Mesothelial cell of epicardium (in vitro differentiated cells): ENCODE measurements around the gene C4orf54. TPM values are rescaled to one million over a fixed set of nuclear protein-coding genes. Genes with fewer than 3 reads are reported as not detected.

Experiments used
- DNase-seq, 2 experiments: peaks; one replicate each; pipeline ENCODE4 v3.0.0; 2021; ENCODE audit warnings: low spot score in 2 of 2; ENCODE audit not compliant: unreplicated experiment in 2 of 2
- H3K27ac Mint-ChIP-seq: 2 replicates; pipeline ENCODE4 v1.8.0; 2021; ENCODE audit warnings: mixed read lengths
- H3K27me3 Mint-ChIP-seq: 2 replicates; pipeline ENCODE4 v1.8.0; 2021; ENCODE audit warnings: low read depth, mixed read lengths
- H3K36me3 Mint-ChIP-seq: 2 replicates; pipeline ENCODE4 v1.8.0; 2021; ENCODE audit warnings: mixed read lengths
- H3K4me1 Mint-ChIP-seq: 2 replicates; pipeline ENCODE4 v1.8.0; 2021; ENCODE audit warnings: mixed read lengths
- H3K4me3 Mint-ChIP-seq: 2 replicates; pipeline ENCODE4 v1.8.0; 2021; ENCODE audit warnings: mild to moderate bottlenecking, moderate library complexity, mixed read lengths
- H3K9me3 Mint-ChIP-seq: 2 replicates; pipeline ENCODE4 v1.8.0; 2021; ENCODE audit warnings: mixed read lengths
- total RNA-seq: library from RNA; stranded (reverse); gene quantifications from 3 replicates; pipeline ENCODE4 v1.2.1, GENCODE V29; 2021
- TF ChIP-seq, protein P1 (sequence below): fragments of 200-600 bp; sonication (generic); IDR thresholded peaks from one replicate; pipeline ENCODE4 v1.5.0; 2021; ENCODE audit warnings: antibody characterized with exemption; ENCODE audit not compliant: unreplicated experiment

C4orf54 gene
- total RNA-seq, 1 donor from 2014 or later, result 0.04 TPM

DNA sequence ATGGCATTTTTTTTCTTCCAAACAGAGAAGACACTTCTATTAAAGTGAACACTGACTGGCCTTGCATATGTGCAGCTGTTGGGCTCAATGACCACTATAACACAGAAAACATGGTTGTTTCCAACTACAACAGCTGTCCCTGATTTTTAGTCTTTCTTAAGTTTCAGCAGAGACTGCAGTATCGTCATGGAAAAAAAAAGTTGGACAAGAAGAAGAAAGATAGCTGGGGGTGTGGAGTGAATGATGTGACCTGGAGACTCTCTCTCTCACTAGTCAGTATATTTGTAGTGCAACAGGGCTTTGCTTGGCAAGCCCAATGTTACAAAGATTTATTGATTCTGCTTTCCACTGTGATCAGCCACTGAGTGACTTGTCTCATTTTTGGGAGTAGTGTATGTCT lies 29.5 kb upstream of the C4orf54 start:
- Mint-ChIP-seq H3K4me1 (no peaks in the 10 kb centered on the region), H3K27ac (no peak overlapping the region), H3K27me3 (peaks cover 4% of the 10 kb centered on the region), H3K4me3 (no peak overlapping the region), H3K36me3 (no peaks in the 10 kb centered on the region), H3K9me3 (peaks cover 20% of the 10 kb centered on the region)
- DNase-seq, result no peak
- TF ChIP-seq, protein P1, sequence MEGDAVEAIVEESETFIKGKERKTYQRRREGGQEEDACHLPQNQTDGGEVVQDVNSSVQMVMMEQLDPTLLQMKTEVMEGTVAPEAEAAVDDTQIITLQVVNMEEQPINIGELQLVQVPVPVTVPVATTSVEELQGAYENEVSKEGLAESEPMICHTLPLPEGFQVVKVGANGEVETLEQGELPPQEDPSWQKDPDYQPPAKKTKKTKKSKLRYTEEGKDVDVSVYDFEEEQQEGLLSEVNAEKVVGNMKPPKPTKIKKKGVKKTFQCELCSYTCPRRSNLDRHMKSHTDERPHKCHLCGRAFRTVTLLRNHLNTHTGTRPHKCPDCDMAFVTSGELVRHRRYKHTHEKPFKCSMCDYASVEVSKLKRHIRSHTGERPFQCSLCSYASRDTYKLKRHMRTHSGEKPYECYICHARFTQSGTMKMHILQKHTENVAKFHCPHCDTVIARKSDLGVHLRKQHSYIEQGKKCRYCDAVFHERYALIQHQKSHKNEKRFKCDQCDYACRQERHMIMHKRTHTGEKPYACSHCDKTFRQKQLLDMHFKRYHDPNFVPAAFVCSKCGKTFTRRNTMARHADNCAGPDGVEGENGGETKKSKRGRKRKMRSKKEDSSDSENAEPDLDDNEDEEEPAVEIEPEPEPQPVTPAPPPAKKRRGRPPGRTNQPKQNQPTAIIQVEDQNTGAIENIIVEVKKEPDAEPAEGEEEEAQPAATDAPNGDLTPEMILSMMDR, result no peak

DNA sequence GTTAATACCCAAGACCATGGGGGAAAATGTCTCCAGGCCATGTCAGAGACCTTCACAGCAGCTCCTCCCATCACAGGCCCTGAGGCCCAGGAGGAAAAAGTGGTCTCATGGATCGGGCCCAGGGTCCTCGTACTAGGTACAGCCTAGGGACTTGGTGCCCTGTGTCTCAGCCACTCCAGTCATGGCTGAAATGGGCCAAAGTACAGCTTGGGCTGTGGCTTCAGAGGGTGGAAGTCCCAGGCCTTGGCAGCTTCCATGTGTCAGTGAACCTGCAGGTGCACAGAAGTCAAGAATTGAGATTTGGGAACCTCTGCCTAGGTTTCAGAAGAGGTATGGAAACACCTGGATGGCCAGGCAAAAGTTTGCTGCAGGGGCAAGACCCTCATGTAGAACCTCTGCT lies 27.6 kb upstream of the C4orf54 start:
- Mint-ChIP-seq H3K4me3 (no peak overlapping the region), H3K9me3 (peaks cover 5% of the 10 kb centered on the region), H3K27me3 (peaks cover 7% of the 10 kb centered on the region), H3K36me3 (no peaks in the 10 kb centered on the region), H3K4me1 (no peaks in the 10 kb centered on the region), H3K27ac (no peak overlapping the region)
- TF ChIP-seq, protein P1, result no peak
- no peak for DNase-seq

DNA sequence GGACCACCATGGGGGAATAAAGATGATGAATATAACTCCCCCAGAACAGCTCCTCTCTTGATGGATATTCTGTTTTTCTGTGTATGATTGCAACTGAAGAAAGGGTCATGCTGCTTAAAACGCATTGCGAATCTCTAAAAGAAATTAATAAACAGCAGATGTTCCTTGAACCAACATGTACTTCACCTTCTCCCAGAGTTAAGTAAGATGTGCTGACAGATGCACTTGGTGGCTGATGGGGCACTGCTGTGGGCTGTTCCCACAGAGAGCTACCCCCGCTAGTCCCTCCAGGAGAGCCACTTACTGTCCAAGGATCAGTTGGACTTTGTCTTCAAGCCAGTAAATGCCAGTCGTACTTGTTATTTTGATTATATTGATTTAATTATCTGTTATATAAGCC lies 26.3 kb upstream of the C4orf54 start:
- H3K36me3 Mint-ChIP-seq, result no peaks in the 10 kb centered on the region
- no peak for DNase-seq
- H3K9me3 Mint-ChIP-seq, result no peaks in the 10 kb centered on the region
- TF ChIP-seq, protein P1, result no peak
- H3K4me1 Mint-ChIP-seq, result peaks cover 5% of the 10 kb centered on the region
- H3K27me3 Mint-ChIP-seq, result peaks cover 7% of the 10 kb centered on the region
- H3K4me3 Mint-ChIP-seq, result no peak overlapping the region
- no peak overlapping the region for H3K27ac Mint-ChIP-seq

DNA sequence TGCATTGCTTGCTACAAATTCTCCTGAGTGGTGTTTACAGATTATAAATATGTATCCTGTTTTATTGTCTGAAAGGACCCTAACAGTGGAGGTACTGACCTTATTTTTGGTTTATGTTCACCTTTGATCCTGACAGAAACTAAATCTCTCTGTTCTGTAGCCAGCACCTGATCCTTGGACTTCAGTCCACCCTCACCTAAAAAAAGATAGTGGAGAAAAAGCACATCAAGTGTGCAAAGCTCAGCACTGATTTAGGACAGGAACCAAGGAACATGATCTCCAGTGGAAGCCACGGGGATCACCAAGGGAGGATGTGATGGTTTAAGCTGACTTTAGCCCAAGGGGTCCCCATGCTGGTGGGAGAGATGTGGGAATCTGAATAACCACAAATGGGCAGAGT lies 22.3 kb upstream of the C4orf54 start:
- H3K4me1 Mint-ChIP-seq, result peaks cover 5% of the 10 kb centered on the region
- H3K4me3 Mint-ChIP-seq, result no peak overlapping the region
- DNase-seq, result no peak
- no peaks in the 10 kb centered on the region for H3K9me3 Mint-ChIP-seq
- peaks cover 7% of the 10 kb centered on the region for H3K27me3 Mint-ChIP-seq
- H3K36me3 Mint-ChIP-seq, result no peaks in the 10 kb centered on the region
- no peak overlapping the region for H3K27ac Mint-ChIP-seq
- TF ChIP-seq, protein P1, result no peak

DNA sequence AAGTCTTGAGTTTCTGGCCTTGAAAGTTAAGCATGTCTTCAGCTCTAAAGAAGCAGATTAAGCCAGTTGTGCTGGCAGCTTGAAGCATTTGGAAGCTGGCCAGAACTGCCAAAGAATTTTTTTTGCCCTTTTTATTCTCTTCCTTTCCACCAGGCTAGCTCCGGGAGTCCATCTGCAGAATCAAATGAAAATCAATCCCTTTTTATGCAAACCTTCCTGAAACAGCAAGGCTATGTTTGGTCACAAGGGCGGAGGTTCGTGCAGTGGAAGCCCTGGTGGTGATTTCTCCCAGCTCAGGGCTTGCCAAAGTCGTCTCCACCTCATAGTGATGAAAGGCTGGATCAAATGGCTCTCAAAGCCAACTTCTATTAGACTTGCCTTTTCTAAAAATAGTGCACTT lies 21.6 kb upstream of the C4orf54 start:
- peaks cover 5% of the 10 kb centered on the region for H3K4me1 Mint-ChIP-seq
- H3K27me3 Mint-ChIP-seq, result peaks cover 7% of the 10 kb centered on the region
- no peaks in the 10 kb centered on the region for H3K36me3 Mint-ChIP-seq
- peaks cover 4% of the 10 kb centered on the region for H3K9me3 Mint-ChIP-seq
- TF ChIP-seq, protein P1, result no peak
- no peak for DNase-seq
- H3K4me3 Mint-ChIP-seq, result no peak overlapping the region
- no peak overlapping the region for H3K27ac Mint-ChIP-seq

DNA sequence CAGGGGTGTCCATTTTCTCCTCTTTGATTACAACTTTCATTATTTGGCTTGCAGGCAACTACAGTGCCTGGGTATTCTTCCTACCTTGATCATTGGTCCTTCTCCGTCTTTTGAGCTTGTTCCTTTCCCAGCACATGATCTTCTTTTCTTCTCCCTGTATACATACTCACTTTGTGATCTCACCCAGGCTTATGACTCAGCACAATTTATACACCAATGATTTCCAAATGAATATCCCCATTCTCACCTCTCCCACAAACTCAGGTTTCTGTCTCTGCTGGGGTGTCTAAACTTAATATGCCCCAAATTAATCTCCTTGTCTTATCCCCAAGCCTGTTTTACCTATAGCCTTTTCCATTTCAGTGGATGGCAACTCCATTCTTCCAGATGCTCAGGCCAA lies 19.5 kb upstream of the C4orf54 start:
- Mint-ChIP-seq H3K36me3 (no peaks in the 10 kb centered on the region), H3K27me3 (peaks cover 2% of the 10 kb centered on the region), H3K27ac (no peak overlapping the region), H3K9me3 (peaks cover 22% of the 10 kb centered on the region), H3K4me3 (no peak overlapping the region), H3K4me1 (peaks cover 5% of the 10 kb centered on the region)
- TF ChIP-seq, protein P1, result no peak
- no peak for DNase-seq
